HEK293T (cell line): ENCODE results near the gene FNDC1.

ENCODE experiments used
- CTBP1 ChIP-seq: fragments of 450-650 bp; IDR thresholded peaks from 2 replicates; pipeline ENCODE4 v1.6.1; 2016; ENCODE audit warnings: borderline replicate concordance
- FOXK2 ChIP-seq: fragments of 450-650 bp; IDR thresholded peaks from 2 replicates; pipeline ENCODE4 v1.6.1; 2016; ENCODE audit warnings: mild to moderate bottlenecking
- FOXM1 ChIP-seq: fragments of 450-650 bp; IDR thresholded peaks from 2 replicates; pipeline ENCODE4 v1.6.1; 2017; ENCODE audit warnings: mild to moderate bottlenecking, borderline replicate concordance
- L3MBTL2 ChIP-seq: fragments of 450-650 bp; conservative IDR thresholded peaks from 2 replicates; pipeline ENCODE4 v1.6.1; 2016; ENCODE audit warnings: mild to moderate bottlenecking
- PKNOX1 ChIP-seq: fragments of 450-650 bp; IDR thresholded peaks from 2 replicates; pipeline ENCODE4 v1.6.1; 2016
- SP1 ChIP-seq: fragments of 450-650 bp; IDR thresholded peaks from 2 replicates; pipeline ENCODE4 v1.6.1; 2017
- TARDBP ChIP-seq: fragments of 450-650 bp; IDR thresholded peaks from 2 replicates; pipeline ENCODE4 v1.6.1; 2016
- ZNF384 ChIP-seq: fragments of 450-650 bp; IDR thresholded peaks from 2 replicates; pipeline ENCODE4 v1.6.1; 2016

GRCh38 chr6:159197251-159197650 lies 28.1 kb downstream of the FNDC1 start:
- no peak for TF ChIP-seq FOXM1
- no peak for TF ChIP-seq PKNOX1
- TF ChIP-seq ZNF384, result no peak
- TF ChIP-seq SP1, result no peak
- no peak for TF ChIP-seq L3MBTL2
- no peak for TF ChIP-seq TARDBP
- TF ChIP-seq FOXK2, result no peak
- no peak for TF ChIP-seq CTBP1
